RWPE2 (cell line): ENCODE measurements around the gene OR4E1.
"Not testable (repeated sequence)": the region's sequence is repeated elsewhere in the genome, so short reads cannot be mapped to it uniquely, and the experiment has no call there.

ENCODE experiments used
- ATAC-seq: fragments of 200-7000 bp; cut with Tn5 transposase; 3 replicates; pipeline ENCODE4 v1.9.1; 2021; ENCODE audit warnings: low read depth
- DNase-seq: peaks from one replicate; pipeline ENCODE4 v3.0.0-alpha.2; 2020; ENCODE audit warnings: low spot score
- H3K27ac ChIP-seq: fragments of 450-650 bp; 2 replicates; pipeline ENCODE4 v1.5.1; 2017; ENCODE audit warnings: mild to moderate bottlenecking; ENCODE audit not compliant: poor library complexity, severe bottlenecking
- H3K27me3 ChIP-seq: fragments of 250-450 bp; sonication (Bioruptor Pico); 2 replicates; pipeline ENCODE4 v1.5.1; 2021; ENCODE audit warnings: mild to moderate bottlenecking, moderate library complexity; ENCODE audit not compliant: insufficient read depth, poor library complexity, severe bottlenecking
- H3K36me3 ChIP-seq: fragments of 250-450 bp; sonication (Bioruptor Pico); 2 replicates; pipeline ENCODE4 v1.5.1; 2020; ENCODE audit warnings: low read depth, mild to moderate bottlenecking, moderate library complexity
- H3K4me1 ChIP-seq: fragments of 250-450 bp; sonication (Bioruptor Pico); 2 replicates; pipeline ENCODE4 v1.5.1; 2021; ENCODE audit warnings: mild to moderate bottlenecking, moderate library complexity; ENCODE audit not compliant: insufficient read depth, poor library complexity, severe bottlenecking
- H3K4me3 ChIP-seq: fragments of 250-450 bp; sonication (Bioruptor Pico); 2 replicates; pipeline ENCODE4 v1.5.1; 2021; ENCODE audit warnings: mild to moderate bottlenecking, moderate library complexity; ENCODE audit not compliant: severe bottlenecking
- H3K9me3 ChIP-seq: fragments of 250-450 bp; sonication (Bioruptor Pico); 2 replicates; pipeline ENCODE4 v1.5.1; 2021; ENCODE audit warnings: mild to moderate bottlenecking, moderate library complexity; ENCODE audit not compliant: severe bottlenecking
- TF ChIP-seq, protein P1 (sequence below): fragments of 450-650 bp; IDR thresholded peaks from one replicate; pipeline ENCODE4 v1.5.1; 2017; ENCODE audit warnings: mild to moderate bottlenecking, moderate library complexity; ENCODE audit not compliant: poor library complexity, severe bottlenecking

The OR4E1 gene

GRCh38 chr14:21643407-21643806, 30.2 kb downstream of the OR4E1 start:
- DNase-seq (no peak), ATAC-seq (no peak)
- H3K27me3 ChIP-seq, result peaks cover 8% of the 10 kb centered on the region
- no peak overlapping the region for H3K4me3 ChIP-seq
- no peak overlapping the region for H3K27ac ChIP-seq
- H3K9me3 ChIP-seq, result no peaks in the 10 kb centered on the region
- H3K4me1 ChIP-seq, result no peaks in the 10 kb centered on the region
- H3K36me3 ChIP-seq, result no peaks in the 10 kb centered on the region
- TF ChIP-seq, protein P1, sequence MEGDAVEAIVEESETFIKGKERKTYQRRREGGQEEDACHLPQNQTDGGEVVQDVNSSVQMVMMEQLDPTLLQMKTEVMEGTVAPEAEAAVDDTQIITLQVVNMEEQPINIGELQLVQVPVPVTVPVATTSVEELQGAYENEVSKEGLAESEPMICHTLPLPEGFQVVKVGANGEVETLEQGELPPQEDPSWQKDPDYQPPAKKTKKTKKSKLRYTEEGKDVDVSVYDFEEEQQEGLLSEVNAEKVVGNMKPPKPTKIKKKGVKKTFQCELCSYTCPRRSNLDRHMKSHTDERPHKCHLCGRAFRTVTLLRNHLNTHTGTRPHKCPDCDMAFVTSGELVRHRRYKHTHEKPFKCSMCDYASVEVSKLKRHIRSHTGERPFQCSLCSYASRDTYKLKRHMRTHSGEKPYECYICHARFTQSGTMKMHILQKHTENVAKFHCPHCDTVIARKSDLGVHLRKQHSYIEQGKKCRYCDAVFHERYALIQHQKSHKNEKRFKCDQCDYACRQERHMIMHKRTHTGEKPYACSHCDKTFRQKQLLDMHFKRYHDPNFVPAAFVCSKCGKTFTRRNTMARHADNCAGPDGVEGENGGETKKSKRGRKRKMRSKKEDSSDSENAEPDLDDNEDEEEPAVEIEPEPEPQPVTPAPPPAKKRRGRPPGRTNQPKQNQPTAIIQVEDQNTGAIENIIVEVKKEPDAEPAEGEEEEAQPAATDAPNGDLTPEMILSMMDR, result no peak

- DNase-seq, result no peak
- no peak for ATAC-seq
- TF ChIP-seq, protein P1, result no peak
- no peak overlapping the region for H3K27ac ChIP-seq
- no peaks in the 10 kb centered on the region for H3K4me1 ChIP-seq
- H3K36me3 ChIP-seq, result no peaks in the 10 kb centered on the region
- peaks cover 8% of the 10 kb centered on the region for H3K27me3 ChIP-seq
- H3K9me3 ChIP-seq, result no peaks in the 10 kb centered on the region
- H3K4me3 ChIP-seq, result no peak overlapping the region
Observed at GRCh38 chr14:21642683-21643082, 30.9 kb downstream of the OR4E1 start.

DNA sequence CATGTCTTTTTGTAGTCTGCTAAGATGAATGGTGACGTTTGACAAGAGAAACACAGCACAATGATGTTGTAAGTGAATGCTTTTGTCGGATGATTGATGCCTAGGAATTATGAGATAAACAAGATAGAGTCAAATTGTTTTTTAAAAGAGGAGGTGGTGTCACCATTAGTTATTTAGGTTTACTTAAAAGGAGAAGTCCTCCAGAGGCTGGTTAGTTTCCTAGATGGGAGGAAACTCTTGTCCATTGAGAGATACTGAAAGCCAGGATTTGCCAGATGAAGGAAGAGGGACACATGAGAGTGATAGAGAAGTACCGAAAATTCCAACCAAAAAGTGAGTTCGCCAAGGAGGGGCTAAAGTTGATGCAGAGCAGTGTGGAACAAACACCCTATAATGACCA, 38.8 kb downstream of the OR4E1 start, which contains the start of gene OR10G2:
Gene OR10G2, minus strand, starts transcription at position 101 of the 400 bp plus-strand sequence. Its CDS starts 98 bp downstream, at position 3.
- no peak for ATAC-seq
- TF ChIP-seq, protein P1, result no peak

DNA sequence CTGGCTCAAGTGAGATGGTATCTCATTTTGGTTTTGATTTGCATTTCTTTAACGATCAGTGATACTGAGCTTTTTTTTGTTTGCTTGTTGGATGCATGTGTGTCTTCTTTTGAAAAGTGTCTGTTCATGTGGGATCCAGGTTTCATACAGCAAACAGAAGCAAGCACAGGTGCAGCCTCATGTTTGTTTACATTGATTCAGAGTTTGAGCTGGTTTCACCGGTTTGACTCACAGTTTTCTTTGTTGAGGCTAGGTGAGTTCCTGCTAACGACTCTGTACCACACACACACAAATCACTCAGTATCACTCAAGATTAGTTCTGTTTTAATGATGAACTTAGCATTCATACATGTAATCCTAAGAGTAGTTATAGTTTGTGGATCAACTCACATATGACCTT, 42.5 kb downstream of the OR4E1 start:
- H3K4me3 ChIP-seq, result no peak overlapping the region
- ATAC-seq, result no peak
- no peaks in the 10 kb centered on the region for H3K4me1 ChIP-seq
- no peaks in the 10 kb centered on the region; the same call in 1 of the 2 replicates for H3K36me3 ChIP-seq
- DNase-seq, result no peak
- H3K27ac ChIP-seq, result no peak overlapping the region
- TF ChIP-seq, protein P1, result no peak
- H3K9me3 ChIP-seq, result no peaks in the 10 kb centered on the region
- peaks cover 26% of the 10 kb centered on the region for H3K27me3 ChIP-seq

More for the DNA sequence above, 38.8 kb downstream of the OR4E1 start, which contains the start of gene OR10G2:
- H3K27me3 ChIP-seq, result peaks cover 27% of the 10 kb centered on the region
- no peaks in the 10 kb centered on the region; the same call in 1 of the 2 replicates for H3K36me3 ChIP-seq
- H3K4me1 ChIP-seq, result no peaks in the 10 kb centered on the region
- no peaks in the 10 kb centered on the region for H3K9me3 ChIP-seq
- no peak within 1 kb of the TSS for H3K27ac ChIP-seq
- H3K4me3 ChIP-seq, result no peak within 1 kb of the TSS
- DNase-seq, result no peak

GRCh38 chr14:21630503-21630902, 43.1 kb downstream of the OR4E1 start:
- DNase-seq, H3K27ac ChIP-seq, H3K4me1 ChIP-seq, H3K36me3 ChIP-seq, H3K4me3 ChIP-seq, ATAC-seq, H3K9me3 ChIP-seq: not testable (repeated sequence)
- peaks cover 23% of the 10 kb centered on the region for H3K27me3 ChIP-seq
